HG02759 (cell line): ENCODE data around the gene BSDC1.
"Not testable (repeated sequence)": the region's sequence is repeated elsewhere in the genome, so short reads cannot be mapped to it uniquely, and the experiment has no call there.

ENCODE experiments used
- ATAC-seq: cut with Tn5 transposase; IDR thresholded peaks from one replicate; pipeline ENCODE4 v1.9.1; 2021; ENCODE audit warnings: mild to moderate bottlenecking, moderate library complexity; ENCODE audit not compliant: unreplicated experiment

Gene BSDC1, protein sequence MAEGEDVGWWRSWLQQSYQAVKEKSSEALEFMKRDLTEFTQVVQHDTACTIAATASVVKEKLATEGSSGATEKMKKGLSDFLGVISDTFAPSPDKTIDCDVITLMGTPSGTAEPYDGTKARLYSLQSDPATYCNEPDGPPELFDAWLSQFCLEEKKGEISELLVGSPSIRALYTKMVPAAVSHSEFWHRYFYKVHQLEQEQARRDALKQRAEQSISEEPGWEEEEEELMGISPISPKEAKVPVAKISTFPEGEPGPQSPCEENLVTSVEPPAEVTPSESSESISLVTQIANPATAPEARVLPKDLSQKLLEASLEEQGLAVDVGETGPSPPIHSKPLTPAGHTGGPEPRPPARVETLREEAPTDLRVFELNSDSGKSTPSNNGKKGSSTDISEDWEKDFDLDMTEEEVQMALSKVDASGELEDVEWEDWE

DNA sequence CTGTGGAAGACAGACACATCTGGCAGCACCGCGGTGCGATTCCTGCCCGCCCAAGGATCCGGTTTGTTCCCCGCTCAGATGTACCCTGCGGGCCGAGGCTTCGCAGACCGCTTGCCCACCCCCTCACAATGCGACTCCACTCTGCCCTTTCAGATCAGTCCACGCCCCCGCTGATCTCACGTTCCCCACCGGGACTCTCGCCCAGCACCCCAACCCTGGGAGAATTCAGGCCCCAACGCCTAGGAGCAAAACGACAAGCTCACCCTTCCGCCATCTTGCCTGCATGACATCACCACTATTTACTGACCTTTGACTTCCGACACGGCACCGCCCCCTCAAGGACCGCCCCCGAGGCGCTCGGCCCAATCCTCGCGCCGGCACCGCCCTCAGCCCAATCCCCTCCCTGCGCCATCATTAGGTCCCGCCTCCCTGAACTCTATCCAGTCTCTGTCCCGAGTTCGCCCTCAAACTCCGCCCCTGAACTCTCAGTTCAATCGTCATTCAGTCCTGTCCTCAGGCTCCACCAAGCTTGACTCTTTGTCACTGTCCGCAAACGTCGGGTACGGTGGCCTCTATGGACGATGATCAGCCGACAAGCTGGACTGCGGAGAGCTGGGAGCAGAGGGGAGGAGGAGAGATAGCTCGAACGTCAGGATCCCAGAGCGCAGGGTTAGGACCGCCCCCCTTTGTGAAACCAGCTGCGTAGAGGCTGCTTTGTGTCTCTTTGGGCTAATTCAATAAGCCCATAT, at the start of gene BSDC1:
BSDC1 (minus strand) TSS at position 301 of the 749 bp plus-strand sequence; CDS start at position 274, 27 bp downstream.
- ATAC-seq, result peak; percentile 97

DNA sequence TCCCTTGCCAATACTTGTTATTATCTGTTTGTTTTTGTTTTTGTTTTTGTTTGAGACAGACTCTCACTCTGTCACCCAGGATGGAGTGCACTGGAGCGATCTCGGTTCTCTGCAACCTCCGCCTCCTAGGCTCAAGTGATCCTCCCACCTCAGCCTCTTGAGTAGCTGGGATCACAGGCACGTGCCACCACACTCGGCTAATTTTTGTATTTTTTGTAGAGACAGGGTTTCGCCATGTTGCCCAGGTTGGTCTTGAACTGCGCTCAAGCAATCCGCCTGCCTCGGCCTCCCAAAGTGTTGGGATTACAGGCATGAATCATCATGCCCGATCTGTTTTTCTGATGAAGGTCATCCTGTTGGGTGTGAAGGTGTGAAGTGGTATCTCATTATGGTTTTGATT, 47.2 kb upstream of the BSDC1 start:
- not testable (repeated sequence) for ATAC-seq

DNA sequence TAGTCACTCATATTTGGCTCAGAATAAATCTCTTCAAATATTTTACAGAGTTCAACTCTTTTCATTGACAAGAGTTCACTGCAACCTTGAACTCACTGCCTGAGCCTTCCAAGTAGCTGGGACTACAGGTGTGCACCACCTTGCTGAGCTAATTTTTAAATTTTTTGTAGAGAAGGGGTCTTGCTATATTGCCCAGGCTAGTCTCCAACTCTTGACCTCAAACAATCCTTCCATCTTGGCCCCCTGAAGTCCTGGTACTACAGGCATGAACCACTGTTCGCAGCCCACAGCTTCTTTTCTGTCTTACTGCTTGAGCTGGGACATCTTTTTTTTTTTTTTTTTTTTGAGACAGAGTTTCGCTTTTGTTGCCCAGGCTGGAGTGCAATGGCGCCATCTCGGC, 44.5 kb upstream of the BSDC1 start:
- not testable (repeated sequence) for ATAC-seq

DNA sequence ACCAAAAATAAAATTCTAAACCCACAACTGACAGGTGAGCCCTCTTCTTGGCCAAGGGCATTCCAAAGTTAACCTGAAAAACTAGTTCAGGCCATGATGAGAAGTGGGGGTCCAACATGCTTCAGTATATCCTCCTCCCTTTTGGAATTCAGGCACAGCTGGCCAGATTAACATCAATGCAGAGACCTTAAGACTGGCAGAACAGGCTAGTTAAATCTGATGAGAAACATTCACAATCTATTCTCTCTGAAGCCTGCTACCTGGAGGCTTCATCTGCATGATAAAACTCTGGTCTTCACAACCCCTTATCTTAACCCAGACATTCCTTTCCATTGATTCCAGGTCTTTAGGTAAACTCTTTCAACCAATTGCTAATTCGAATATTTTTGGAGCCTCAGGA, 43.9 kb upstream of the BSDC1 start:
- ATAC-seq, result no peak

DNA sequence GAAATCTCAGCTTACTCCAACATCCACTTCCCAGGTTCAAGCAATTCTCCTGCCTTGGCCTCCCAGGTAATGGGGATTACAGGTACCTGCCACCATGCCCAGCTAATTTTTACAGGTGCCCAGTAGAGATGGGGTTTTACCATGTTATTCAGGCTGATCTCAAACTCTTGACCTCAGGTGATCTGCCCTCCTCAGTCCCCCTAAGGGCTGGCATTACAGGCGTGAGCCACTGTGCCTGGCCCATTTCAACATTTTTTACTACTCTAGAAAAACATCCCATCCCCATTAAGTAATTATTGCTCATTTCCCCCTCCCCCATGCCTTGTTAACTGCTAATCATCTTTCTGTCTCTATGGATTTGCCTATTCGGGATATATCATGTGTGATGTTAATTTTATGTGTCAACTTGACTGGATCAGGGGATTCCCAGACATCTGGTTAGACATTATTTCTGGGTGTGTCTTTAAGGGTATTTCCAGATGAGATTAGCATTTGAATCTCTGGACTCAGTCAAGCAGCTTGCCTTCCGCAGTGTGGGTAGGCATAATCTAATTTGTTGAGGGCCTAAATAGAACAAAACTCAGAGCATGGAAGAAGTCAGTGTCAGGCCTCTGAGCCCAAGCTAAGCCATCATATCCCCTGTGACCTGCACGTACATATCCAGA, 37.6 kb upstream of the BSDC1 start:
- no peak for ATAC-seq

DNA sequence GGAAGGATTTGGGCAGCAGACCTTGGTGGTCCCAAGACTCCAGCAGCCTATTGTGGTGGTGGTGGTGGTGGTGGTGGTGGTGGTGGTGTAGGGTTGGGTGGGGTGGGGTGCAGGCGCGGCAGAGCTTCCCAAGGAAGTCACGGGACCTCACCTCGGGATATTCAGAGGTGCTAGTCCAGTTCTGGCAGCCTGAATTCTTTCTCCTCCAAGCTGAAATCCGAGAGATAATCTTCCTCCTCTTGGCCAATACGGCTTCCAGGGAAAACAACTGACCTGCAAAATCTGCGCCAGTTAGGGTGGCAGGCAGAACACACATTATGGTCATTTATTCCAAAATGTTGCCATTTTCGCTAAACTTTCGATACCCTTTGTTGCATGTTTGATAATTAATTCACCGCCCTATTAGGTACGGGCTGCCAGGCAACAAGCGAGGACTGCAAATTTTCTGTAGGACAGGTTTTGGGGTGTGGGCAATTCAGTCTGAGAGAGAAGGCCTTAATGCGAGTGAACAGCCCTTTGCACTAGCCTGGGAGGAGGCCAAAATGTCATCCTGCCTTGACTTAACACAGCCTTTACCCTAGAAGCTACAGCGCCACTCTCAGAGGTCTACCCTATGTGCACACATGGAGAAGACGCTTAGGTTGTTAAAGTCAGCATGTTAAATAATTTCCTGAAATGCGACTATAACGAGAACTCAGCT, 33.2 kb upstream of the BSDC1 start:
- no peak for ATAC-seq

DNA sequence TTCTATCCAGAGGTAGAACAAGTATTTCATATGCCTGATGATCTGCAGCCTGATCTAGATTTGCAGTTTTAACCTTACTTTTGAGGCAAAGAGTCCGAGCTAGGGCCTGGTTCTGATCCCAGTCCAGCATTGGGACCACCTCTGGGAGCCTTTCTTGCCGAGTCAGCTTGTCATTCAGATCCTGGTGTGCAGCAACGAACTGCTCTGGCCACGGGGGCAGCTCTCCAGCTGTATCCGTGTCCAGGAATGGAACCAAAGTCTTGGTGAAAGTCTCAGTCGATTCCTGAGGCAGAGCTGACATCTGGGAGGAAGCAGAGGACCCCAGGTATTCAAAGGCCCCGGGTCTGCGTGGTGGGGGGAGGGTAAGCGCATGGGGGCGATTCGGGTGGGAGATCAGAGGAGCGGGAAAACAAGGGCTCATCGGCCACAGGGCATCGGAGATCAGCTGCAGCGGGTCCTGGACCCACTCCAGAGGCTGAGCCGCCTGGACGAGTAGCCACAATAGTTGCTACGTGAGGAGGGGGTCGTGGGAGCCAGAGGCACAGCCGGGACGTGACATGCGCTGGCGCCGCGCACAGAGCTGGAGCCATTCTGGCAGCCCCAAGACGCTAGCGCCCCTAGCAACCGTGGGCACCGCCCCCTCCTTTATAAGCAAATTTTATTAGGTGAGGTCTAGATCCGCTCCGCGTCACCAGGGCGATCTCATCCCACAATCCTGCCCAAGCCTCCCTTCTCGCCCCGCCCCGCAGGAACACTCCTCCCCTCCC, 32.4 kb upstream of the BSDC1 start:
- ATAC-seq, result no peak

DNA sequence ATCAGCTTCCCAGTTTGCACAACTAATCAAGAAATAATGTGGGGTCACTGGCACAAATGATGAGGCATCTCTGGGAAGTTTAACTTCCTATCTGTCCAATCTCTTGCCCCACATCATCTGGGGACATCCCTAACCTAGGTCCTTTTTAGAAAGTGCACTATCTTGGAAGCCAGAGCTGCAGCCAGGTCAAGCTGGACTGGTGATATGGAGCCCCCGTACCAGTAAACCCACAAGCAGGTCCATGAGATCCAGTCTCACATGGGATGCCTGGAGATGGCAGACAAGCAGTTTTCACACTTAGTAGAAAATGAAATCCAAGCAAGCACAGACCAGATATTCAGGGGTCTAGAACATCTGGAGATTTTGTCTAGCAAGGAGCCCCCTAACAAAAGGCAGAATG, 27.5 kb upstream of the BSDC1 start:
- no peak for ATAC-seq

DNA sequence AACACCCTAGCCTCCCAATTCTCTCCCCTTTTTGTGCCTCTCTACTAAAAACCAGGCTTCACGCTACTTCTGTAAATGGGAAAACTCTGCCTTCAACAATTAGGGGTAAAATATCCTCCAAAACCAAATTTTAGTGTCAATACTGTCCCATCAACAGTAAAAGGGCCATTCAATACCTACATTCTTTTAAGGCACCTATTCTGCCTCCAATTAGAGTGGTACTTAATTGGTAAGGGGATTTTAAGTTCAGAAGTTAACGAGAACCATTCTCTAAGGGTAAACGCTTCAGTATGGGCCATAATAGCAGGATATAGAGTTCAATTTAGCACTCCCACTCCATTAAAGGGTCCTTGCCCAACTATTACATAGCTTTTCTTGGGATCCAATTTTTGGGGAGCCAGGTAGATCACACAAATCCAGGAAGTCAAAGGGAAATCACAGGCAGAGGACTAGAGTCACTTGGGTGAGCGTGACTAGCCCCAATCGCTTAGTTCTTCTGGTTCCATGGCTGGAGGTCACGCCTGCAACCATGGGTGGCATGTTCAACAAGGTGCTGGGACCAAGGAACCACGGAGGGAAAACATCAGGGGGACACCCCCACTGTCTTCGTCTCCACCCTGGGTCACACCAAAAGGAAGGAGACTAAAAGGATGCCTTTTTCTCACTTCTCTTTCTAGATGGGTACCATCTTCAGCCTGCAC, 20.1 kb upstream of the BSDC1 start:
- ATAC-seq, result no peak

DNA sequence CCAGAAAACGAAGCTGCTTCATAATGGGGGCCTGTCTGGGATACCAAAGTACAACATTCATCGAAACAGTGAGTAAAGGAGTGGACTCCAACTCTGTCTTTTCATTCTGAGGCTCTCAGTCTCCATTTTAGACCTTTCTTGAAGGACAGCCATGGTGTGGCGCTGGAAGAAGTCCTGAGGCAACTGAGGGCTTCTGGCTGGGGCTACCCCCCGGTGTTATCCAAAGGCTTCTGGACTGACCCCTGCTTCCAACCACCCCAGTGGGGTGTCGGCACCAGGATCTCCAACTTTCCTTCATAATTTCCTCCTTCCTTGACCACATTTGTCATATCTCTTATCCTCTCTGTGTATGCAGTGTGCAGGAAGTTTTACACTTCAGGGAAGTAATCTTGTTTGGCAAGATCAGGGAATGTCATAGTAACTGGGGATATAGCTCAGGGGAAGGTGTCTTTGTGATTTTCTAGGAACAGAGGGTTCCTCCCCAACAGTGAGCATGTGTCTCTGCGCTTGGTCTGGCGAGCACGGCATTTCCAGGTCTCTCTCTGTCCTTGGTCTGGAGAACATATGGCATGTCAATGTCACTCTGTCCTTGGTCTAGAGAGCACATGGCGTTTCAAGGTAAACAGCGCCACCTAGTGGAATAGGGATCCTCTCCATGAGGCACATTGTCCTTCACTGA, 19.4 kb upstream of the BSDC1 start:
- ATAC-seq, result no peak

DNA sequence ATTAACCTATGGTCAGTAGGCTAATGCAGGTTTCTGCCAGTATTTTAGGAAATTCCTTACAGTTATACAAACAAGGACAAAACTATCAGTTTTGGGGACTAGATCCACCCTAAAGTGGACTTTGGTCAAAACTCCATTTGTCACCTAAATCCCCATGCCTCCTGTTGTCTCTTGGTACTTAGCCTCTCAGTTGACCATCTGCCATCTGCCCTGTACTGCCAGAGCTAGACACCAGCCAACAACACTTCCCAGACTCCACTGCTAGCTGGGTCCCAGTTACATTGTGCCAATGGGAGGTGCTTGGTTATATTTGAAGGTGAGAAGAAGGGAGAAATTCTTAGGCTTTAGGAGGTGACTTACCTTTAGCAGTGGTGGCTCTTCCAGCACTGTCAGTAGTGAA, 17.0 kb upstream of the BSDC1 start:
- ATAC-seq, result no peak

DNA sequence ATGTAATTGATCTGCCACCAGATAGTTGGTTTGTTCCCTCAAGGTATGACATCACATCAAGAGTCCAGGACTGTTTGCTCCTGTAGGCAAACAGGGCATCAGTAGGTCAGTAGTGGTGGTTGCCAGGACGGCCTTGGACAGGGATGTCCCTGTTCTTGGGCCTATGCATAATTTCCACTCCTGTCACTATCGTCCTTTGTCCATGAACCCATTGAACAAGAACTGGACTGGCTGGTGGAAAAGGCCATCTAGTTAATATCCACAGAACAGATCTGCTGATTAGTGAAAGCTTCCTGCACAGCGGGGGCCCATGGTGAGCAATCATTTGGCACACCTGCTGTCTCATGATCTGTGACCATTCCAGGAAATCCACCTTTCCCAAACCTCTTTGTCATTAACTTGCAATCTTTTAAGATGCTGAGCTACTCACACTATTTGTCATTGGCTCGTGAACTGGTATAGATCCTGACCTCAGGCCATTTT, 12.4 kb upstream of the BSDC1 start:
- no peak for ATAC-seq

DNA sequence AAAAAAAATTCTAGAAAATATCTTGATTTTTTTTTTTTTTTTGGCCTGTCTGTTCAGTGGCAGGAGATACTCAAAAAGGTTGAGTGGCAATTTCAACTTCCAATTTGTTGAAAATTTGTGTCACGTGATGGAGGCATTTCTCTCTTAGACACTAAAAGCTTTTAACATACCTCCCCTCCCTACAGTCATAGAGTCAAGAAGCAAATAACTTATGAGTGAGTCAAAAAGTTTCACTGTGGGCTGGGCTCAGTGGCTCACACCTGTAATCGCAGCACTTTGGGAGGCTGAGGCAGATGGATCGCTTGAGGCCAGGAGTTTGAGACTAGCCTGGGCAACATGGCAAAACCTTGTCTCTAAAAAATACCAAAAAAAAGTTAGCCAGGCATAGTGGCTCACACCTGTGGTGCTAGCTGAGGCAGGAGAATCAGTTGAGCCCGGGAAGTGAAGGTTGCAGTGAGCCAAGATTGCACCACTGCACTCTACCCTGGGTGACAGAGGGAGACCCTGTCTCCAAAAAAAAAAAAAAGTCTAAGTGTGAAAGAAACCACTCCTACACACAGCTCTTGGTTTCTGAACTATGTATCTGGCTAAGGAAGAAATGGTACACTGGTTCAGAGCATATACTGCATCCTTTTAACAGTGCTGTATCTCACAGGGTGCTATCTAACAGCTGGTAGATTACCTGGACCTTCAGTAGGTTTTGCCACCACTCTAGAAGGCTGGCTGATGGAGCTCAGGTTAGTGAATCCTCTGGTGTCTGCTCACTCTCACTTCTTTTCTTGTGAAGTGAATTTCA, 11.6 kb upstream of the BSDC1 start:
- ATAC-seq, result no peak

DNA sequence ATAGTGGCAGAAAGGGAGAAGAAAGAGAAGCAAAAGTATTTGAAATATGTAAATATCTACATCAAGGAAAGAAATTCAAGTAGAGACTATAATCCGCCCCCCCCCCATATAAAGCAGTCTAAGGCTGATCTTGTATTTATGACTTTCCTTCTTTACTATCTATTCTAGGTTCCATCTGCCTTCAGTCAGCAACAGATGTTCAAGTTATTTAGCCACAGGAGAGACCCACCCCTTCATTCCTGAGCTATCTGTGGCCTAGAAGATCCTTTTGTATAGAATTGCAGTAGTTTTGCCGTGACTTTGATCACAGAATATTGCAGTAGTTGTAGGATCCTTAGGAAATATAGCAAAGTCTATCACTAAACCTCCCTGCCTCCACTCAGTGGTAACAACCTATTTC, 10.7 kb upstream of the BSDC1 start:
- no peak for ATAC-seq

DNA sequence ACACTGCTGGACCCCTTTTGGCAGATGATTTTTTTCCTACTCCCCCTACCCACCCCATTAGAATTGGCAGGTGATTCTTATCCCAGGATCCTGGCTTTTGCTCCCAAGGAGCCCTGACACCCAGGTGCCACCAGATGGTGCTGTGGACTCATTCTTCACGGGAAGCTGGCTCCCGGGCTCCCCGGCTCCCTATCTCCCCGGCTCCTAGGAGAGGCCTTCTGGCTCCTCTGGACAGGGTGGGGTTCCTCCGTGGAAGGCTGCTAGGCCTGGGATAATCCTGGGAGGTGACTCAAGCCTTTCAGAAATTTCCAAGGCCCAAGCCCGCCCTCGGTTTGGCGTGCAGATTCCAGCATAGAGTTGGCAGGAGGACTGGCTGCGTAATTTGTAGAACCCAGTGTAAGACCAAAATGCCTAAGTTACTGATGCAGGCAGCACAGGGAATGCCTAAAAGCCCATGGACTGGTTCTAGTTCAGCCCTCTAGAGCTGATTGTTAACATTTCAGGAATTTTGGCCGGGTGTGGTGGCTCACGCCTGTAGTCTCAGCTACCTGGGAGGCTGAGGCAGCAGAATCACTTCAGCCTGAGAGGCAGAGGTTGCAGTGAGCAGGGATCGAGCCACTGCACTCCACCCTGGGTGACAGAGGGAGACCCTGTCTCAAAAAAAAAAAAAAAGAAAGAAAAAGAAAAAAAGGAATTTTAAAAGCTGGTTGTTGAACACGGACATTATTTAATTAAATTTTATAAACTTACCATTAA, 6.8 kb upstream of the BSDC1 start:
- no peak for ATAC-seq

DNA sequence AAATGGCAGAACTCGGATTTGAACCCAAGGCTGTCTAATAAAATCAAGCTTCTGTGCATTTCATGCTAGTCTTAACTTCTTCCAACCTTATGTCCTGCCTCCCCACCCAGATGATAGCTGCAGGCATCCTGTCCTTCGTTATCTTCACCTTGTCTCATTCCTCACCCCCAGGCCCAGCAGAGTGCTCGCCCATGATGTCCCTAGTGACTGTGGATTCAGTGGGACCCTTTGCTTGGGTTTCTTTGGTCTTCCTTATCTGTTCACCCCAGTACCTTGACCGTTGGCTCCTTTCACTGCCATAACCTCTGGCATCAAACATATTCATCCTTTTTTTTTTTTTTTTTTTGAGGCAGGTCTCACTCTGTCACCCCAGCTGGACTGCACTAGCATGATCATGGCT, 5.6 kb upstream of the BSDC1 start:
- no peak for ATAC-seq

DNA sequence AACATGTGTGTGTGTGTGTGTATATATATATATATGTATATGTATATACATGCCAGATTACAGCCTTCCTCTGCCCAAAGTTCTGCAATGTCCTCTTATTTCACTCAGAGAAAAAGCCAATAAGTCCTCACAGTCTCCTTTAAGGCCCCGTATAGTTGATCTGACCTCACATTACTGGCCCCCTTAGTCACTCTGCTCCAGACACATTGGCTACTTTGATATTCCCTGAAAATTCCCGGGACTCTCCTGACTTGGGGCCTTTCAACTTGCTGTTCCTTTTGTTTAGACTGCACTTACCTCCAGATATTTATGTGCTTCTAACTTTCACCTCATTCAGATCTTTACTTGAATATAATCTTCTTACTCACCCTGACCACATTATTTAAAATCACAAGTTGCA, 4.2 kb upstream of the BSDC1 start:
- no peak for ATAC-seq

DNA sequence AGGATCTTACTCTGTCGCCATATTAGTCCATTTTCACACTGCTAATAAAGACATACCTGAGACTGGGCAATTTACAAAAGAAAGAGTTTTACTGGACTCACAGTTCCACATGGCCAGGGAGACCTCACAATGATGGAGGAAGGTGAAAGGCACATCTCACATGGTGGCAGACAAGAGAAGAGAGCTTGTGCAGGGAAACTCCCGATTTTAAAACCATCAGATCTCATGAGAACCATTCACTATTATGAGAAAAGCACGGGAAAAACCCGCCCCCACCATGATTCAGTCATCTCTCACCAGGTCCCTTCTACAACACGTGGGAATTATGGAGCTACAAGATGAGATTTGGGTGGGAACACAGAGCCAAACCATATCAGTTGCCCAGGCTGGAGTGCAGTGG, 2.3 kb upstream of the BSDC1 start:
- ATAC-seq, result not testable (repeated sequence)
